Smooth muscle cell of the brain vasculature (primary cell): ENCODE data around the gene MRPS7.
"Not testable (repeated sequence)": the region's sequence is repeated elsewhere in the genome, so short reads cannot be mapped to it uniquely, and the experiment has no call there.

Source experiments
- DNase-seq: peaks from one replicate; pipeline ENCODE4 v3.0.0-alpha.2; 2012; ENCODE audit warnings: low read depth, low spot score

MRPS7 gene

DNA sequence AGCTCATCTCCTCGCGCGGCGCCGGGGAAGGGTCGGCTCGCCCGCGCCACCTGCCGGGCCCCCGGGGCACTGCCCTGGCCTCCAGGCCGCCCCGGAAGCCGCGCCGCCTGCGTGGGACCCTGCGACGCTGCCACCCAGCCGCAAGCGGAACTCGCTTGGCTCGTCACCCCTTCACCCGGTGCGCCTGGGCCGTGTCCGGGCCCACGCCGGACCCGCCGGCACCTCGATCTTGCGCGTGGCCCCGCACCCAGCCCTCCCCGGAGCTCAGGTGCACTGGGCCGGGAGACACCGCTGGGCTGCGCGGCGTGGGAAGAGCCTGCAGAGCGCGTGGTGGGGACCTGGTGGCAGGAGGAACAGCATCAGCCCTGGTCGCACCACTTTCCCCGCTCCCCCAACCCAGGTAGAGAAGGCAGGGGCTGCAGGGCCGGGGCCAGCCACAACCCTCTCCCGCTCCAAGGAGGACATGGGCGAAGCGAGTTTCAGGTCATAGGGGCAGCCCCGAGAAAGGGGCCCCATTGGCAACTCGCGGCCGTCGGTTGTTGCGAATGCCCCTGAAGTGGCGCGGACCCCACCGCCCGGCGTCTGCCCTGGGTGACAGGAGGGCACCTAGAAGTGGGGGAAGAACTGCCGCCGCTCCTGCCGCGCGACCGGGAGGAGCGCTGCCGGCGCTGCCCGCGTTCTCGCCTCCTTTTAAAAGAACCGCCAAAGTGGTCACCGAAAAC lies 9.7 kb downstream of the MRPS7 start:
- DNase-seq = no peak

DNA sequence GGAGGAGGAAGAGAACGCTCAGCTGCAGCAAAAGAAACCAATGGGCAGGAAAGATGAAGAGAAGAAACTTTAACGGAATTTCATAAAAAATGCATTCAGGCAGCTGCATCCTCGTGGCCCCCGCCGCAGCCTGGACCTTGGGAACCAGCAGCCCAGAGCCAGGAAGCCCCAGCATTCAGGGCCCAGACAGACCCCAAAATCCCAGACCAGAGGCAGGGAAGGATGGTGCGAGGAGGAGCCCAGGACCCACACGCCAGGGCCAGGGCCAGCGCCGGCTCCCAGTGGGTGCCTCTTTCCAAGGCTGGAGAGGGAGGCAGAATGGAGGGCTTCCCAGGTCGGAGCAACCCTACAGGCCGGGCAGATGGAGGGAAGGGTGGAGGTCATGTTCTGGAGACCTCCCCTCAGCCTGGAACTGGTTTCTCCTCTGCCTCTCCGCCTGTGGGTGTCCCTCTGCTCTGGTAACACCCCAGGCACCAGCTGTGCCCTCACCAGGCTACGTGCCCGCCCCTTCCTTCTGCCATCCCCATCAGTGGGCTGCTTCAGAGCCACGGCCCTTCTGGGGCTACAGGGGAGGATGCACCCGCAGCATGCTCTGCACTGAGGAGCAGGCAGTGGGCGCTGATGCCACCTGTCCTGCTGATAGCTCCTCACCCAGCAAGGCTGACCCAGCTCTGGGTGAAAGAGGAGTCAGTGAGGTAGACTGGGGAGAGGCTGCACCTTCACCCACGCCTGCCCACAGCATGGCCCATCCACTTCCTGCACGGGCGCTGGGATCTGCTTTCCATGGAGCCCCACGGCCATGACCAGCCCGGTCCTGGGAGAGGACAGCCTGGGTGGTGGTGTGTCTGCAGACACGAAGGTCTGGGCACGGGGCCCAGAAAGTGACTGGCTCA lies 10.5 kb downstream of the MRPS7 start:
- no peak for DNase-seq

DNA sequence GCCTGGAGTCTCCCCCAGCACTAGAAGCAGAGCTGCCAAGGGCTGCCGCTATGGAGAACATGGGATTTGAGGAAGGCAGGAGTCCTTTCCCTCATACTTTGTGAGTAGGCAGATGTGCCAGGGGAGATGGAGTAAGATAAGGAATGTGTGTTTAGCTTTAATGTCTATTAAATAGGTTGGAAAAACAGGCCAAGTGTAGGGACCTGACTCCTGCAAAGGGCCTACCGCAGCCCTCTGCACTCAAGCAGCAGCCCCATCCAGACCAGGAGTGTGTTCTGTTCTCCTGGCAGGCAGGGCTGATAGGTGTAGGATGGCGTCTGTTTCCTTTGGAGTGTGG lies 11.1 kb downstream of the MRPS7 start:
- DNase-seq = no peak

DNA sequence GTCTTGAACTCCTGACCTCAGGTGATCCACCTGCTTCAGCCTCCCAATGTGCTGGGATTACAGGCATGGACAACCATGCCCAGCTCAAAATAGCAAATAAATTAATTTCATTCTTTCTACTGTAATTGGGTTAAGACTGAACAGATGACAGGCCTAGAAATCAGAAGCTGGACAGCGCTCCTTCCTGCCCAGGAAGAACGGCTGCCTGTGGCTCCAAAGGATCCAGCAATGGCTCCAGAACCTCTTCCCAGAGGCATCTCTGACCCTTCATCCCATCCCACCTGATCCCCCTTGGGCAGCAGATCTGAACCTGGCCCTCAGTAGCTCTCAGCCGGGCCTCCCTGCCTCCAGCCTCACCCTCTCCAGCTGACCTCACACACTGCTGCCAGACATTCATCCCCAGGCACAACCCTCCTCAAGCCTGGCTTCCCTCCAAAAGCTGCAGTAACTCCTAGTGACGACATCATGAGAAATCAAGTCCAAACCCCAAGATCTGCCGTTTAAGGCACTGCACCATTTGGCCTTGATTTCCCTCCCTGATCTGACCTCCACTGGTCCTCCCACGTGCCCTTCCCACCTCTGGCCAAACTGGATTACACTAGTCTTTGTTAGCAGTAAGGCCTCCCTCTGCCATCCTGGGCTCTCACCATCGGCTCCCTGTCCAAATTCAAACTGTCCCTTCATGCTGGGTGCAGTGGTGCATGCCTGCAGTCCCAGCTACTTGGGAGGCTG lies 12.5 kb downstream of the MRPS7 start:
- no peak for DNase-seq

DNA sequence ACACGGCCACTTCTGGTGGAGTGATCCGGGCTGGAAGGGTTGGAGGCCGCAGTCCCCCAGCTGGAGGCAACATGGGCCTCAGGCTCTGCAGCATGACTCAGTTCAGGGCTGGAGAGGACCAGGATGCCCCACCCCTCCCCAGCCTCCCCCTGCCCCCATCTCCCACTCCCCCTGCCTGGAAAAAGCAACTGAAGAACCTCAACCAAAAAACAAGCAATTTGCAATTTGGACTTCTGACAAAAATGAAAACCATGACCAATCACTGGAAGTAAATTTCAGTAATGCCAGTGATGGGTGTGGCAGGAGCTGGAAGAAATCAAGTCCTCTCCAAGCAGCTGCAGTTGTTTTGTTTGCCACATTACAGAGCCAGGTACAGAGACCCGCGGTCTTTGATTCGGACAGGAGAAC lies 16.0 kb downstream of the MRPS7 start:
- DNase-seq = no peak

DNA sequence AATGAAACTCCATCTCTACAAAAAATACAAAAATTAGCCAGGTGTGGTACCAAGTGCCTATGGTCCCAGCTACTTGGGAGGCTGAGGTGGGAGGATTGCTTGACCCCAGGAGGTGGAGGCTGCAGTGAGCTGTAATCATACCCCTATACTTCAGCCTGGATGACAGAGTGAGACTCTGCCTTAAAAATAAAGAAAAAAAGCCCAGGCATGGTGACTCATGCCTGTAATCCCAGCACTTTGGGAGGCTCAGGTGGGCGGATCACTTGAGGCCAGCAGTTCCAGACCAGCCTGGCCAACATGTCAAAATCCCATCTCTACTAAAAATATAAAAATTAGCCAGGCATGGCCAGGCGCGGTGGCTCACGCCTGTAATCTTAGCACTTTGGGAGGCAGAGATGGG lies 18.5 kb downstream of the MRPS7 start:
- not testable (repeated sequence) for DNase-seq

DNA sequence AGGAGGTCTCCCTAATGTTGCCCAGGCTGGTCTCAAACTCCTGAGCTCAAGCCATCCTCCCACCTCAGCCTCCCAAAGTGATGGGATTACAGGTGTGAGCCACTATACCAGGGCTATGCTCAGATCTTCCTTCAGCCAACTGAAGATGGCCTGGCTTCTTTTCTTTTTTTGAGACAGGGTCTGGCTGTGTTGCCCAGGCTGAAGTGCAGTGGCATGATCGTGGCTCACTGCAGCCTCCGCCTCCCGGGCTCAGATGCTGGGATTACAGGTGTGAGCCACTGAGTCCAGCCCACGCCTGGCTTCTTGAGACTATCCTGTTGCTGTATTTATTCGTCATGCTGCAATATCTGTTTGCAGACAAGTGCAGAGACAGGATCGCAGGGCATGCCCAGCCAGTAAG lies 23.4 kb downstream of the MRPS7 start:
- no peak for DNase-seq

DNA sequence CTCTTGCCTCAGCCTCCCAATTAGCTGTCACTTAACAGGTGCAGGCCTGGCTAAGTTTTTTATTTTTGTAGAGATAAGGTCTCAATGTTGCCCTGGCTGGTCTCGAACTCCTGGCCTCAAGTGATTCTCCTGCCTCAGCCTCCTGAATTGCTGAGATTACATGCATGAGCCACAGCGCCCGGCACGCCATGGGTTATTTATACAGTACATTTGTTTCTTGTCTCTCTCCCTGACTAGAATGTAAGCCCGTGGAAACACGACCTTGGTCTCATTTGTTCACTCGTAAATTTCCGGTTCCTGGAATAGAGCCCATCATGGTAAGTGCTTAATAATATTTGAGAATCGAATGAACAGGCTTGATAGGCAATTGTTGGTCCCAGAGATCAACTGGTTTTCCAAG lies 25.5 kb downstream of the MRPS7 start:
- DNase-seq = no peak

DNA sequence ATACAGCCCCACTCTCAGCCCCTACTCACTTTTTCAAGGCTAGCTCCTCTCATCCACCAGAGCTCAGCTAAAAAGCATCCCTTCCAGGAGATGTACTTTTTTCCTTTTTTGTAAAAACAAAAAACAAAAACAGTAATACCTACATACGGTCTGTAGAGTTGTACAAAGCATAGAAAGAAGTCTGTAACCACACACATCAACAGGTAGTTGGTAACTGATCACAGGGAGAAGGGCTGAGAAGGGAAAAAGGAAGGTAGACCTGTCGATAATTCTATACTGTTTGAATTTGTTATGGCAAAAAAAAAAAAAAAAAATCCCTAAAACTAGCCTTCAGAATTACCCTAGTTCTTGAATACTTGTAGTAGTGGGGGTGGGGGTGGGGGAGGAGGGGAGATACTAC lies 26.7 kb downstream of the MRPS7 start:
- DNase-seq = no peak

DNA sequence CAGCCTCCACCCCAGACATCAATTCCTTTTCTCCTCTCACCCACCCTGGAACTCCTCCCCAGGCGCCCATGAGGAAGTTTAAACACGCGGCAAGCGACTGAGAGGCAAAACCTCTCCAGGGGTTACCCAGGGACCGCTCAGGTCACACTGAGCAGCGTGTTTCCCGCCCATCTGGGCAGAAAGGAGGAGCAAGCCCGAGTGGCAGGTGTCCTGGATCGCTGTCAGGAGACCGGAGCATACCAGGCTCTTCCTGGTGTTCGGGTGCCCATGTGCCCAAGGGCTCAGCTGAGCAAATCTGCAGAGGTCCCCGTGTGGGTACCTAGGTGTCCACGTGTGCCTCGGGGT lies 27.1 kb downstream of the MRPS7 start:
- DNase-seq = no peak

DNA sequence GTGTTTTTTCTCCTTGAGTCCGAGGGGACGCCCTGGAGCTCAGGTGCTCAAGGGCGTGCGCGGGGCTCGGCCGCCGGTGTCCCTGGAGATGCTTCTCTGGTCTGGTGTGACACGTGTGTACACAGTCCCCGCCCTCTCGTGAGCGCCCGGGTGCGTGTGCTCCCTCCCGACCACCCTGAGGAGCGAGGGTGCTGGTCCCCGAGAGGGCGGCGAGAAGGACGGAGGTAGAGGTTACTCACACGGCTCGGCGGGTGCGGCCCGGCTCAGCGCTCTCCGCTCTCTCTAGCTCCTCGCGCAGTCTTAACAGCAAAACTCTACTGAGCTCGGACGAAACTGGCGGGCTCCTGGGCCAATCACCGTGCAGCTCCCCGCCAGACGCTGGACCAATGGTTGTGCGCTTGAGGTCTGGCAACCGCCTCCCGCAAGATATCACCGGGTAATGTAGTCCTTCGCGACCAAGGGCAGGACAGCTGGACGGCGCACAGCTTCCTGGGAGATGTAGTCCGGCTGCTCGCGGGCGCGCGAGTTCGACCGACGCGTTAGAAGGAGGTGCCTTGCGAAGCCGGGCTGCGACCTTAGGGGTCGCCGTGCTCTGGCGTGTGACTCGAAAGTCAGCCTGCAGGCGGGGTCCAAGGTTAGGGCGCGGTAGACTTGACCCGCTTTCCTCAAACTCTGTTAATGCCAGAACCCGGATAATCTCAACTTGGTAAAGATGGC lies 27.6 kb downstream of the MRPS7 start, which contains the start of gene SLC25A19:
TSS of gene SLC25A19 (minus strand) at position 319 of the 717 bp plus-strand sequence. CDS start 2,669 bp downstream, outside the sequence.
- peak; percentile 96 for DNase-seq

DNA sequence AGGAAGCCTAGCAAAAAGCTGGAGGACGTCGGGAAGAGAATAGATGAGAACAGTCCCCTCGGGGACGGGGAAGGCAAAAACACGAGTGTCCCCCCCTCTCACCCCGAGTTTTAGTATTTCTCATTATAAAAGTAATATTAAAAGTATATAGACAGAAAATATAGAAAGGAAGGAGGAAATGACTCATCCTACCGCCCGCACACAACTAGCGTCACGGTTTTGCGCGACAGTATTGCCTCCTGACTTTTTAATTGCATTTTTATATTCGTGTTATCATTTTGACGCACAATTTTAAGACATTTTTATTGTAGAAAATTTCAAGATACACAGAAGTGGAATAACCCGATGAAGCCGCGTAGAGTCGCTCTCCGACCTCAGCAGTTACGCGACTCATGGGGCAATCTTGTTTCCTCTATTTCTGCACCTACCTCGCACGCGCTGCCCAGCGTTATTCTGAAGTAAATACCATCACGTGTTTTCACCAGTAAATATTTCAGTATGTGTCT lies 28.2 kb downstream of the MRPS7 start:
- DNase-seq = no peak

DNA sequence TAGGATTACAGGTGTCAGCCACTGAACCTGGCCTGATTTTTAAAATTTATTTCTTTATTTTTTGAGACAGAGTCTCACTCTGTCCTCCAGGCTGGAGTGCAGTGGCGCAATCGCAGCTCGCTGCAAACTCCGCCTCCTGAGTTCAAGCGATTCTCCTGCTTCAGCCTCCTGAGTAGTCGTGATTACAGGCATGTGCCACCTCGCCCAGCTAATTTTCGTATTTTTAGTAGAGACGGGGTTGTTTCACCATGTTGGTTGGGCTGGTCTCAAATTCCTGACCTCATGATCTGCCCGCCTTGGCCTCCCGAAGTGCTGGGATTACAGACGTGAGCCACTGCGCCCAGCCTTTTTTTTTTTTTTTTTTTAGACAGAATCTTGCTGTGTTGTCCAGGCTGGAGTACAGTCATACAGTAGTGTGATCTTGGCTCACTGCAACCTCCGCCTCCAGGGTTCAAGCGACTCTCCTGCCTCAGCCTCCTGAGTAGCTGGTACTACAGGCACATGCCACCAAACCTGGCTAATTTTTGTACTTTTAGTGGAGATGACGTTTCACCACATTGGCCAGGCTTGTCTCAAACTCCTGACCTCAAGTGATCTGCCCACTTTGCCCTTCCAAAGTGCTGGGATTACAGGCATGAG lies 31.2 kb downstream of the MRPS7 start:
- not testable (repeated sequence) for DNase-seq

DNA sequence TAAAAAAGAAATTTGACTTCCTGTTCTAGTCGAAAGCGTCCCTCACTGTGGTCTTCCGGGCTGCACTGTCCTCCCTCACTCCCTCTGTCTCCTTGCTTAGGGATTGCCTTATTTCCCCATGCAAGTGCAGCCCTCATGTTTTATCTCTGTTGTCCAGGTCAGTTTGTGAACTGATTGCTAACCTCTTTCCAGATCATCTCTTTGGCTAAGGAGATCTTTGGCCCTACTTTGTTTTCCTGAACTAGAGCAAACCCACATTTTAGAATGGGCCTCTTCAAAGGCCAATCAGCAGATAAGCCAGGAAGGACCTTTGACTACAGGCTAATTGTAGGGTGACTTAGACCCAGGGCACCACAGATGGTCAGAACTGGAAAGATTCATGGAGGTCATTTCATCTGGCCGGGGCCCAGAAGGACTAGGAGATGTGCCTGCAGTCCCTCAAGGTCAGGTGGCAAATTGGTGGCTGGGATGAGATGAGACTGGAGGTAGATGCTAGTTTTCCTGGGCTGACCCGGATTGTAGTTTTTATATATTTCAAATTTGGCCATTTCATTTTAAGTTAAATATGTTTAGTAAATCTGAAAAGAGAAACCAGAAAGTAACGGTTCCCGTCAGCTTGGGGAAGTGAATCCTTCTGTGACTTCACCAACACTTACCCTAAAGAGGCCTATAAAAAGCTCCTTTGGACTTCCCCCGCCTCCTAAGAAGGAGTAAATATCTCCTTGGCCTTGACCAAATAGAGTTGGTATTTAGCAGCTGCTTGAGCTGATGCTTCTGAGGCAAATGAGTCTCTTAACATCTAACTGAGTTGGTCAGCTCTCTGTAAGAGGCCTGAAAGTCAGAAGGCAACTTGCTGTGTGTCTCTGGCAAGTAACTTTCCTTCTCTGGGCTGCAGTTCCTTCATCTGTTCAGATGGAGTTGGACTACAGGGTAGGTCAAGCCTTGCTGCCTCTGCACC lies 33.8 kb downstream of the MRPS7 start:
- DNase-seq = no peak

DNA sequence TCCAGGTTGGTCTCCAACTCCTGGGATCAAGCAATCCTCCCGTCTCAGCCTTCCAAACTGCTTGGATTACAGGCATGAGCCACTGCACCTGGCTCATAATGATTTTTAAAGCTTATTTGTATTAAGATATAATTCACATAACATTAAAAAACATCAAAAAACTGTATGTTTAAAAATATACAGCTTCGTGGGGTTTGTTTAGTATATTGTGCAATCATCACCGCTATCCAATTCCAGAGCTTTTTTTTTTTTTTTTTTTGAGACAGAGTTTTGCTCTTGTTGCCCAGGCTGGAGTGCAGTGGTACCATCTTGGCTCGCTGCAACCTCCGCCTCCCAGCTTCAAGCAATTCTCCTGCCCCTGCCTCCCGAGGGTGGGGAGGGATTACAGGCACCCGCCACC lies 38.6 kb downstream of the MRPS7 start:
- no peak for DNase-seq

DNA sequence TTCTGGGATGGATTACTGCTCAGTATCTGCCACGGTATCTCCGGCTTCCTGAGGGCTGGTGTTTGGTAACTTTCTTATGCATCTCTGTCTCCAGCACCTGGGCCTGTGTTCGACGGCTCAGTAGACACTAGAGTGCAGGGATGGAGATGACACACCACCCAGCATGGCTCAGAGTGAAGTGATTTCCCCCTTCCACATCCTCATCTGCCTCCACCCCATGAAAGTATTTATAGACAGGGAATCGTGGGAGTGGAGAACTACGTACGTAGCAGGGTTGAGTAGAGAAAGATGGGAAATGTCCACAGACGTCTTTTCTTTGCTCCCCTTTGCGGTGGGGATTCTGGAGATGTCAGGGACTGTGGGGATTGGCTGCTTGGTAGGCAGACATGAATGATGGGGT lies 39.4 kb downstream of the MRPS7 start:
- no peak for DNase-seq

DNA sequence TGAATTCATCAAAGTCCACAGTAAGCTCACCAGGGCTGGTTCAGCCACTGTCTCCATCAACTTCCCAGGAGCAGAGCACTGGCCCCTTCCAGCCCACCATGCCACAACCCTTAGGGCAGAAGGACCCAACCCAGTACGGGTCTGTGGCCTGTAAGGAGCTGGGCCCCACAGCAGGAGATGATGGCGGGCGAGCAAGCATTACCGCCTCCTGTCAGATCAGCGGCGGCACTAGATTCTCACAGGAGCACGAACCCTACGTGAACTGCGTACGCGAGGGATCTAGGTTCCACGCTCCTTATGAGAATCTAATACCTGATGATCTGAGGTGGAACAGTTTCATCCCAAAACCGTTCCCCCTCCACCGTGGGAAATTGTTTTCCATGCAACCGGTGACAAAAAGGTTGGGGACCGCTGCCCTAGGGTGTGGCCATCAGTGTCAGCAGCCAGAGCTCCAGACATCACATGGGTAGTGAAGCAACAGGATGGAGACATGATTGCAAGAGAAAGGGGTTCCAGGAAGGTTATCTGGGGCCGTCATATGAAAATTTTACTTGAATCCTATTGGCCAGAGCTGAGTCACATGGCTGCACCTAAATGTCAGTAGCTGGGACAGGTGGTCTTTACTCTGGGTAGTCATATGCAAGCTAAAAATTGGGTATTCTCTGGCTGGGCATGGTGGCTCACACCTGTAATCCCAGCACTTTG lies 40.0 kb downstream of the MRPS7 start:
- DNase-seq = no peak

DNA sequence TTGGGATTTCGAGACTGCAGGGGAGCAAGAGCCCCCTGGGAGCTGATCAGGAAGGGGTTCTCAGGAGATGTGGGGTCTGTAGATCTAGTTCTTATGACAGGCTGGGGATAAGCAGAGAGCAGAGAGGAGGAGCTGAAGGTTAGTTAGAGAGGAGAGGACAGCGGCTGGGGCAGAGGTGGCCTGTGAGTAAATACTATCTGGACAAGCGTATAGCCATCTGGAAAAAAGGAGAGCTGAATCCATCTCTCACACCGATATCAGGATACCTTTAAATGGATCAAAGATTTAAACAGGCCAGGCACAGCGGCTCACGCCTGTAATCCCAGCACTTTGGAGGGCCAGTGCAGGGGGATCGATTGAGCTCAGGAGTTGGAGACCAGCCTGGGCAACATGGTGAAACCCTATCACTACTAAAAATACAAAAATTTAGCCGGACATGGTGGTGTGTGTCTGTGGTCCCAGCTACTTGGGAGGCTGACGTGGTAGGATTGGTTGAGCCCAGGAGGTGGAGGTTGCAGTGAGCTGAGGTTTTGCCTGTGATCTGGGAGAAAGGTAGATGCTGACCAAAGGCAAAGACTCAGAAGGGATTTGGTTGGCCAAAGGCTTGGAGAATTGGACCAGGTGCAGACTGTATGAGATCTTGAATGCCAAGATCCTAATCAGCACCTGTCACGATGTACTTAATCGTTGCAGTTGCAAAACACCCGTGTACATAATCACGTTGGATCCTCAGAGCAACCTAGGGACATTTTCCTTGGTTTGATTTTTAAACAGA lies 46.5 kb downstream of the MRPS7 start:
- no peak for DNase-seq
